H1 (cell line): ENCODE measurements around the gene ZSCAN18. TPM values are rescaled to one million over a fixed set of nuclear protein-coding genes. Genes with fewer than 3 reads are reported as not detected.

ENCODE experiments used
- CTCF ChIA-PET: fragments of 300-600 bp; sonication (Branson Sonifier 250); formaldehyde crosslinking; loops from one replicate; lab custom pipeline; 2021; ENCODE audit not compliant: partially characterized antibody; lab: Charles Lee
- POLR2A ChIA-PET: fragments of 300-600 bp; sonication (Branson Sonifier 250); formaldehyde crosslinking; loops from one replicate; lab custom pipeline; 2021; ENCODE audit warnings: inconsistent platforms; ENCODE audit not compliant: partially characterized antibody; lab: Charles Lee
- DNase-seq, 2 experiments: peaks; one replicate each; pipeline versions ENCODE4 v3.0.0 to v3.0.0-alpha.2; 2010 to 2022; ENCODE audit warnings: low spot score in 2 of 2, low read depth in 1 of 2, mixed read lengths in 1 of 2
- FAIRE-seq: peaks from 2 replicates; lab custom pipeline; 2011; peaks lifted over from hg19 to GRCh38; lab: Jason Lieb, UNC
- H2AFZ ChIP-seq: 2 replicates; pipeline ENCODE4 v1.8.1; 2012; ENCODE audit warnings: low read length, inconsistent platforms
- H2AK5ac ChIP-seq: 2 replicates; pipeline ENCODE4 v1.6.1; 2013; ENCODE audit warnings: low read depth, low read length
- H2BK120ac ChIP-seq: replicated peaks from 2 replicates; pipeline ENCODE3; 2013; ENCODE audit warnings: low read depth, low read length, inconsistent platforms
- H2BK12ac ChIP-seq: 2 replicates; pipeline ENCODE4 v1.6.1; 2013; ENCODE audit warnings: low read depth, low read length
- H2BK15ac ChIP-seq: 2 replicates; pipeline ENCODE4 v1.6.1; 2013; ENCODE audit warnings: low read length
- H2BK20ac ChIP-seq: 2 replicates; pipeline ENCODE4 v1.6.1; 2013; ENCODE audit warnings: low read length
- H2BK5ac ChIP-seq: 2 replicates; pipeline ENCODE4 v1.6.1; 2013; ENCODE audit warnings: low read depth, low read length
- H3K14ac ChIP-seq: 2 replicates; pipeline ENCODE4 v1.6.1; 2013; ENCODE audit warnings: inconsistent platforms; ENCODE audit not compliant: insufficient read length
- H3K18ac ChIP-seq: 2 replicates; pipeline ENCODE4 v1.6.1; 2013; ENCODE audit warnings: low read length; ENCODE audit errors: extremely low read depth
- H3K23ac ChIP-seq: 2 replicates; pipeline ENCODE4 v1.6.1; 2013; ENCODE audit warnings: inconsistent platforms; ENCODE audit not compliant: insufficient read length
- H3K23me2 ChIP-seq: 2 replicates; pipeline ENCODE4 v1.6.1; 2013; ENCODE audit warnings: low read depth, low read length
- H3K27ac ChIP-seq: 2 replicates; pipeline ENCODE4 v1.6.1; 2011; ENCODE audit warnings: low read depth, low read length, inconsistent platforms
- H3K27me3 ChIP-seq, 4 experiments: replicated peaks in 1 of 4; 1 replicate in 1 of 4; 2 replicates in 3 of 4; pipeline versions ENCODE4 v1.6.1 to v1.8.1; 2011 to 2013; ENCODE audit warnings: low read length in 3 of 4, mild to moderate bottlenecking in 3 of 4, inconsistent platforms in 2 of 4, mixed read lengths in 2 of 4, moderate library complexity in 1 of 4; ENCODE audit not compliant: control insufficient read depth in 3 of 4, insufficient read depth in 3 of 4; ENCODE audit errors: extremely low read depth in 1 of 4
- H3K36me3 ChIP-seq, 4 experiments: 2 replicates each; pipeline versions ENCODE4 v1.6.1 to v1.8.1; 2011 to 2013; ENCODE audit warnings: mild to moderate bottlenecking in 4 of 4, low read length in 3 of 4, moderate library complexity in 2 of 4, control low read depth in 1 of 4, inconsistent platforms in 1 of 4; ENCODE audit not compliant: insufficient read depth in 4 of 4, control insufficient read depth in 2 of 4
- H3K4ac ChIP-seq: replicated peaks from 2 replicates; pipeline ENCODE3; 2013; ENCODE audit warnings: low read length, low read depth, mixed read lengths, inconsistent platforms; ENCODE audit not compliant: insufficient read length
- H3K4me1 ChIP-seq, 4 experiments: replicated peaks in 1 of 4; 1 replicate in 1 of 4; 2 replicates in 3 of 4; pipeline versions ENCODE4 v1.6.1 to v1.8.1; 2011 to 2013; ENCODE audit warnings: low read length in 3 of 4, inconsistent platforms in 2 of 4, mixed read lengths in 1 of 4; ENCODE audit not compliant: insufficient read depth in 4 of 4, control insufficient read depth in 3 of 4
- H3K4me2 ChIP-seq, 2 experiments: 2 replicates each; pipeline versions ENCODE4 v1.6.1 to v1.8.1; 2011 to 2013; ENCODE audit warnings: low read depth in 2 of 2, low read length in 2 of 2, control low read depth in 1 of 2, inconsistent platforms in 1 of 2, mild to moderate bottlenecking in 1 of 2; ENCODE audit not compliant: insufficient read depth in 1 of 2
- H3K4me3 ChIP-seq, 4 experiments: fragments of 200-600, 300-600 bp in 1 of 4; sonication (generic), shearing (Covaris generic), sonication (Bioruptor Twin) in 1 of 4; 2 replicates each; pipeline versions ENCODE4 v1.5.1 to v1.8.1; 2011 to 2016; ENCODE audit warnings: low read length in 4 of 4, low read depth in 3 of 4, control low read depth in 2 of 4, inconsistent platforms in 2 of 4, mild to moderate bottlenecking in 2 of 4, mixed read lengths in 1 of 4, moderate library complexity in 1 of 4; ENCODE audit not compliant: insufficient read depth in 2 of 4; ENCODE audit errors: extremely low read depth in 1 of 4
- H3K56ac ChIP-seq: replicated peaks from 2 replicates; pipeline ENCODE3; 2013; ENCODE audit warnings: low read depth, mild to moderate bottlenecking, mixed read lengths, low read length, inconsistent platforms; ENCODE audit not compliant: insufficient read length
- H3K79me1 ChIP-seq: 2 replicates; pipeline ENCODE4 v1.6.1; 2013; ENCODE audit warnings: low read depth, low read length, control low read depth
- H3K79me2 ChIP-seq, 2 experiments: 2 replicates each; pipeline versions ENCODE4 v1.6.1 to v1.8.1; 2012 to 2013; ENCODE audit warnings: low read length in 2 of 2, mild to moderate bottlenecking in 2 of 2, inconsistent platforms in 1 of 2; ENCODE audit not compliant: insufficient read depth in 2 of 2, control insufficient read depth in 1 of 2
- H3K9ac ChIP-seq, 4 experiments: replicated peaks in 1 of 4; 1 replicate in 1 of 4; 2 replicates in 3 of 4; pipeline versions ENCODE4 v1.6.1 to v1.8.1; 2011 to 2013; ENCODE audit warnings: low read depth in 3 of 4, low read length in 3 of 4, control low read depth in 2 of 4, mild to moderate bottlenecking in 2 of 4, moderate library complexity in 2 of 4, inconsistent platforms in 1 of 4; ENCODE audit errors: extremely low read depth in 1 of 4
- H3K9me3 ChIP-seq, 2 experiments: 2 replicates each; pipeline versions ENCODE4 v1.6.1 to v1.8.1; 2012 to 2013; ENCODE audit warnings: mild to moderate bottlenecking in 2 of 2, moderate library complexity in 2 of 2, control low read depth in 1 of 2, inconsistent platforms in 1 of 2, low read depth in 1 of 2, low read length in 1 of 2, mixed read lengths in 1 of 2; ENCODE audit not compliant: insufficient read depth in 2 of 2
- H4K20me1 ChIP-seq, 2 experiments: replicated peaks in 1 of 2; 2 replicates each; pipeline versions ENCODE3 to v1.8.1; 2011 to 2013; ENCODE audit warnings: inconsistent platforms in 2 of 2, low read length in 2 of 2, mild to moderate bottlenecking in 1 of 2; ENCODE audit not compliant: insufficient read depth in 2 of 2, control insufficient read depth in 1 of 2
- H4K5ac ChIP-seq: 2 replicates; pipeline ENCODE4 v1.6.1; 2013; ENCODE audit warnings: low read length, low read depth, mixed read lengths, inconsistent platforms; ENCODE audit not compliant: insufficient read length
- H4K8ac ChIP-seq: 2 replicates; pipeline ENCODE4 v1.8.0; 2013; ENCODE audit warnings: mild to moderate bottlenecking, moderate library complexity, low read length, inconsistent platforms; ENCODE audit not compliant: insufficient read depth; ENCODE audit errors: extremely low read depth
- H4K91ac ChIP-seq: replicated peaks from 2 replicates; pipeline ENCODE3; 2013; ENCODE audit warnings: low read length, mixed read lengths, inconsistent platforms; ENCODE audit not compliant: insufficient read length
- ASH2L ChIP-seq: fragments of 200-600, 300-600 bp; sonication (generic); IDR thresholded peaks from one replicate; pipeline ENCODE4 v1.7.1; 2017; ENCODE audit warnings: low read length
- EZH2 ChIP-seq: fragments of 200-600 bp; sonication (generic); IDR thresholded peaks from 2 replicates; pipeline ENCODE4 v1.7.1; 2012; ENCODE audit warnings: low read depth, mild to moderate bottlenecking, moderate library complexity, low read length, inconsistent platforms; ENCODE audit not compliant: severe bottlenecking
- KDM4A ChIP-seq: IDR thresholded peaks from one replicate; pipeline ENCODE4 v1.7.1; 2012; ENCODE audit warnings: low read depth, mild to moderate bottlenecking, moderate library complexity, low read length, inconsistent platforms; ENCODE audit not compliant: severe bottlenecking
- SIN3A ChIP-seq, 2 experiments: IDR thresholded peaks in 1 of 2; conservative IDR thresholded peaks in 1 of 2; 2 replicates each; pipeline ENCODE4 v1.6.1; 2011 to 2012; ENCODE audit warnings: low read length in 2 of 2, improper control_type of control experiment in 1 of 2, low read depth in 1 of 2, mild to moderate bottlenecking in 1 of 2
- ZNF274 ChIP-seq: IDR thresholded peaks from 2 replicates; pipeline ENCODE4 v1.7.0; 2012; ENCODE audit warnings: low read length, borderline replicate concordance; ENCODE audit errors: extremely low read depth
- WGBS, 2 experiments: shearing (Covaris generic) in 1 of 2; methylation state at CpG; one replicate each; pipeline versions ENCODE4 v1.1.6 to v1.1.7; 2013 to 2015; ENCODE audit warnings: low lambda C conversion rate in 2 of 2, mixed read lengths in 2 of 2, inconsistent platforms in 1 of 2, low coverage in 1 of 2, missing lambda C conversion rate in 1 of 2; ENCODE audit not compliant: insufficient replicate concordance in 2 of 2, insufficient coverage in 1 of 2, insufficient read length in 1 of 2; ENCODE audit errors: extremely low coverage in 1 of 2, missing lambda C conversion rate in 1 of 2; 5-methylcytosine and 5-hydroxymethylcytosine counted together
- polyA plus RNA-seq, 7 experiments: library from polyadenylated mRNA; depleted of rRNA in 3 of 7; stranded (reverse) in 5 of 7; unstranded in 2 of 7; fragments of >200 nt in 5 of 7; fragments of 200-250 nt in 2 of 7; gene quantifications; 1 replicate in 5 of 7; 2 replicates in 1 of 7; 4 replicates in 1 of 7; pipeline versions ENCODE4 v1.2.1 to v1.2.3, GENCODE V29; 2011 to 2013; ENCODE audit warnings: missing spikeins in 2 of 7, mixed read lengths in 2 of 7
- total RNA-seq: library from RNA; stranded (reverse); fragmentation: NEBNext Ultra II Directional; extraction: Animal tissue kit (Norgen Biotek cat#: 25700); gene quantifications from 2 replicates; pipeline ENCODE4 v1.2.1, GENCODE V29; 2021

ZSCAN18 gene
- total and polyA plus RNA-seq, 2 of the 8 experiments (the other 6 are each of a cell fraction or from before 2014, with no cell fraction given) = 37.0 to 41.4 TPM

DNA sequence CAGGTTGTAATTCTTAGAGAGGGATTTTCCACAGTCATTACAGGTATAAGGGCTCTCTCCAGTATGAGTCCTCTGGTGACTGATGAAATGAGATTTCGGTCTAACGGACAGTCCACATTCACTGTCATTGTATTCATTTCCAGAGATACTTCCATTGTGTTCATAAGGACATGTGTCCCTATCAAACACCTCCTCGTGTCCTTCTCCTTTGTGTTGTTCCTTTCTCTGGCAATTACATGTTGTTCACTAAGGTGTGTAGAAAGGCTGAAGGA lies 10.5 kb upstream of the ZSCAN18 start:
- Histone ChIP-seq H3K23me2 (no peaks in the 10 kb centered on the region), H2BK12ac (no peak overlapping the region), H4K5ac (no peak overlapping the region), H3K27ac (no peak overlapping the region), H3K9me3 (peaks cover 67 to 89% of the 10 kb centered on the region in 2 experiments), H3K79me1 (no peaks in the 10 kb centered on the region), H3K4me3 (no peak overlapping the region), H2BK20ac (no peak overlapping the region), H3K4ac (no peak overlapping the region), H3K9ac (no peak overlapping the region), H3K56ac (no peak overlapping the region), H3K23ac (no peak overlapping the region), H4K20me1 (no peaks in the 10 kb centered on the region), H4K91ac (no peak overlapping the region), H2BK120ac (no peak overlapping the region), H3K27me3 (peaks cover 0 to 1% (median 0%) of the 10 kb centered on the region in 4 experiments; a peak in 1 of 7 replicates), H3K4me1 (no peaks in the 10 kb centered on the region), H2AFZ (no peak overlapping the region)
- ChIA-PET CTCF (interaction anchor here (1.3 kb wide), 1 partner anchor 86 kb away, joined by 3 read pairs; no protein-coding TSS in a partner anchor), POLR2A (no interaction called here)
- 80% methylated on average over 3 of the region's 3 CpGs; no CpG with 5 or more reads in 1 of the 2 experiments for WGBS, 2 experiments
- no peak for DNase-seq
- TF ChIP-seq KDM4A (no peak), ASH2L (no peak), SIN3A (conservative IDR thresholded peaks at IDR 0.05 in 1 of 2, IDR thresholded peaks at IDR 0.05 in 1 of 2; ENCODE audit: low read depth in 1 of 2, low read length in 2 of 2) (no peak), EZH2 (no peak), ZNF274 (peak; percentile 82; the same call in 1 of the 2 replicates)
- TF ChIP-seq, all 59 proteins: peak for 1
- H3K14ac ChIP-seq = no peak overlapping the region
- no peak overlapping the region for H2BK5ac ChIP-seq
- H3K79me2 ChIP-seq = no peaks in the 10 kb centered on the region
- H2BK15ac ChIP-seq = no peak overlapping the region
- no peak overlapping the region for H2AK5ac ChIP-seq
- no peak overlapping the region for H3K18ac ChIP-seq
- H4K8ac ChIP-seq = no peak overlapping the region
- no peaks in the 10 kb centered on the region for H3K36me3 ChIP-seq
- no peak for FAIRE-seq
- no peak overlapping the region for H3K4me2 ChIP-seq
